GM08714 (cell line): ENCODE data around the gene NCOA4.
"Not testable (repeated sequence)": the region's sequence is repeated elsewhere in the genome, so short reads cannot be mapped to it uniquely, and the experiment has no call there.

Experiments used
- H3K4me3 ChIP-seq: fragments of 200-500 bp; sonication (Bioruptor generic); 2 replicates; pipeline ENCODE4 v1.5.1; 2014; ENCODE audit warnings: mild to moderate bottlenecking, low read length, inconsistent platforms
- ZNF274 ChIP-seq: IDR thresholded peaks from 2 replicates; pipeline ENCODE4 v1.6.1; 2012; ENCODE audit warnings: mild to moderate bottlenecking, low read depth, low read length

NCOA4 gene

GRCh38 chr10:46019177-46019528 is 11.3 kb downstream of the NCOA4 start:
- no peak for TF ChIP-seq ZNF274
- H3K4me3 ChIP-seq: no peak overlapping the region

- no peak overlapping the region for H3K4me3 ChIP-seq
These were observed 11.8 kb downstream of the NCOA4 start for GRCh38 chr10:46018453-46019176.

GRCh38 chr10:46017733-46018132 is 12.7 kb downstream of the NCOA4 start:
- TF ChIP-seq ZNF274: no peak
- H3K4me3 ChIP-seq: no peak overlapping the region

More at GRCh38 chr10:46018453-46019176, 11.8 kb downstream of the NCOA4 start:
- TF ChIP-seq ZNF274: no peak

DNA sequence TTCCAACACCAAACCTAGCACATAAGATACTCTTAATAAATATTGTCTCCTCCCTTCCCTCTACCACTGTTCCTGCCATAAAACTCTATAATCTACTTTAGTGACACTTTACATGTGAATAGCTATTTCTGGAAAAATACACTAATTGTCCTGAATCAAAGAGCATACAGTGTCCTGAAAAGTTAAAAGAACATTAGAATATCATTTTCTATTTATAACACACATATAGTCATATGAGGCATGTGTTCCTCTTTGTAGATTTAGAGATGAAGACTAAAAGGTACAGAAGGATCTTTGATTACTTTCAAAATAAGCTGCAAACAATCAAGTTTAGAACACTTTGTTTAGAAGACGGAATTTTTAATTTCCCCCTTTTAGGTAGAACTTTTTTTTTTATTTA is 13.6 kb downstream of the NCOA4 start:
- H3K4me3 ChIP-seq: no peak overlapping the region
- no peak for TF ChIP-seq ZNF274

- no peak for TF ChIP-seq ZNF274
- no peak overlapping the region for H3K4me3 ChIP-seq
These were observed 14.2 kb downstream of the NCOA4 start for GRCh38 chr10:46016190-46016589.

DNA sequence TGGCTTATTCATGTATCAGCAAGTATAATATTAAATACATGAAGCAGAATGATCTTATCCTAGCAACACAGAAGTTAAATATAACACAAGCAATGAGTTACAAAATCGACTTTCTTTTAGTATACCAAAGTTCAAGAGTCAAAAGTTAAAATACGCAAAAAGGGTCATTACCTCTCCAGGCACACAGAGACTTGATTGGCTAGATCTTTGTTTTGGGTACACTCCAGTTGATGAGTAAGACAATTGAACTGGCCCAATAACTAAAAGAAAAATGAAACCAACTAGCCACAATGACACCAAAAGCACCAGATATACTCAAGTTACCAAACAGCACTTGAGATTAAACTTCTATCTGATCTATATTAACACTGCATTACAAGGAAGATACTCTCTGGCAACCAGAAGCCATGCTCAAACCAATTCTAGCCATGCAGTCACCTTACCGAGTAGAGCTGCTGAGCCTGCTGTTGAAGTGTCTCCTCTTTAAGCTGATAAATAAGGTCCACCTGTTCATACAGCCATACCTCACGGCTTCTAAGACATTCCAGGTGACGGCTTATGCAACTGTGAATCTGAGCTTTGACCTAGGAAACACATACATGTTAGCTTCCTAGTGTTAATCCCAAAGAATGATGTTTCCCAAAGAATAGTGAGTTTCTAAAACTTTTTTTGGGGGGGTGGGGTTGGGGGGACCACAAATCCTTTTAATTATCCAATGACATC is 15.6 kb downstream of the NCOA4 start:
- H3K4me3 ChIP-seq: no peak overlapping the region
- TF ChIP-seq ZNF274: no peak

- no peak for TF ChIP-seq ZNF274
- H3K4me3 ChIP-seq: no peak overlapping the region
These were observed 16.2 kb downstream of the NCOA4 start for GRCh38 chr10:46014206-46014605.

DNA sequence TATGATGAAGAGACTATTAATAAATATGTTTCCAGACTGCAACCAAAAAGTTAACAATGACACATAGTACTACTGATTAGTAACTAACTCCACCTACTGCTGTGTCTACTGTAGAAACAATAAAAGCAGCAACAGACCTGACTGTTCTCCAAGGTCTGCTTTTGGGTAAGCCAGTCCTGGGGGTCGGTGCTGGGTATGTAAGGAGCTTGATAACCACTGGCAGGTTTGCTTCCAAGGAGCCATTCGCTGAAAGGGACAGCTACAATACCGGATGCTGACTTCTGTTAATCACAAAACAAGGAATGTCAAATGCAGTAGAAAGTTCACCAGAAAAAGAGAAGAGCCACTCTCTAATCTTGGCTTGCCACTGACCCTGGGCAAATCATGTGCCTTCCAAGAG is 17.7 kb downstream of the NCOA4 start:
- no peak for TF ChIP-seq ZNF274

DNA sequence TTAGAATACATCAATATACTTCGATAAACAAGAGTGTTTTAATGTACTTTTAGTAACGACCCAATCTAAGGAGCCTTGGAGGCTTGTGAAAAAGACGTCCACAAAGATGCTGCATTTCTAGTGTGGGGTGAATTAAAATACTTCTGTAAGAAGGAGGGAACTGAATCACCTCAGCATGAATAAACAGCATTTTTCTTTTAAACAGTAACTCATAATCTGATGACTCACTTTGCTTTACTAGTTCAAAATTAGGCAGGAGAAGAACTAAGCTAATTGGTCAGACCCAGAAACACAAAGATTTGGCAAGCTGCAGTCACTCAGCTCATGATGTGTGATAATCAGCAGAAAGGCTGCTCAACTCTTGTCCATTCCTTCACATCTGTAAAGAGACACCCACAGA is 24.2 kb downstream of the NCOA4 start:
- H3K4me3 ChIP-seq: no peak overlapping the region
- TF ChIP-seq ZNF274: no peak

More for the DNA sequence above, 17.7 kb downstream of the NCOA4 start:
- H3K4me3 ChIP-seq: no peak overlapping the region

DNA sequence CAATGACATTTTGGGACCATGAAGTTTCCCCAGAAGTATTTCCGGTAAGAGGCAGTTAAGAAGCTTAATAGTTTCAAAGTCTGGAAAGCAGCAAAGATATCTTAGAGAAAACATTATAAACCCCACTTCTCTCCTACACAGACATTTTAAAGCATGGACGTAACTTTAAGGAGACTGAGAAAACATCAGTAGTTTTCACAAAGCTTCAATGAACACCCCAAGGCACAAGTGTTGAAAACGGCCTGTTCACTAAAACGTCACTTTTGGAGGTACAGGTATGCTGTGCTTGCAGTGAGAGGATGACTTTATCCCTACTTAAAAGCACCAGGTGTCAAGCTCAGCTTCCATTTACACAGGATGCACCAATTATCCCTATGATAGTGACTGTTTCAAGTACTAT is 25.0 kb downstream of the NCOA4 start:
- no peak overlapping the region for H3K4me3 ChIP-seq
- no peak for TF ChIP-seq ZNF274

DNA sequence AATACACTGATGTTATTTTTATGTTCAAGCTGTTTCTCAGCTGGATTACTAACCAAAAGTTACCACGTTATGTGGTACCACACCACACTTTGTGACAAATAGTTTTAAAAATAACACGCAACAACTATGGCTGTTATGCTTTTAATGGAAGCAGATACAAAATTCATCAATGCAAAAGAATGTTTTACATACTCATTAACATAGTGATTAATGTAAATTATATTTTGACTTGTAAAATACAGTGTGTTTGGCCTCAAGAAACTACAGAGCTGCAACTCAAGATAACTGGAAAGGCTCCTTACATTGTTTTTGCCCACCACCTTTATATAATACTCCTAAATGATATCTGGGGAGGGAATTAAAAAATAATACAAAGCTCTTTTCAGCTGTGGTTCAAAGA is 25.5 kb downstream of the NCOA4 start:
- H3K4me3 ChIP-seq: no peak overlapping the region
- no peak for TF ChIP-seq ZNF274

GRCh38 chr10:46002916-46003693 is 27.3 kb downstream of the NCOA4 start:
- H3K4me3 ChIP-seq: no peak overlapping the region

DNA sequence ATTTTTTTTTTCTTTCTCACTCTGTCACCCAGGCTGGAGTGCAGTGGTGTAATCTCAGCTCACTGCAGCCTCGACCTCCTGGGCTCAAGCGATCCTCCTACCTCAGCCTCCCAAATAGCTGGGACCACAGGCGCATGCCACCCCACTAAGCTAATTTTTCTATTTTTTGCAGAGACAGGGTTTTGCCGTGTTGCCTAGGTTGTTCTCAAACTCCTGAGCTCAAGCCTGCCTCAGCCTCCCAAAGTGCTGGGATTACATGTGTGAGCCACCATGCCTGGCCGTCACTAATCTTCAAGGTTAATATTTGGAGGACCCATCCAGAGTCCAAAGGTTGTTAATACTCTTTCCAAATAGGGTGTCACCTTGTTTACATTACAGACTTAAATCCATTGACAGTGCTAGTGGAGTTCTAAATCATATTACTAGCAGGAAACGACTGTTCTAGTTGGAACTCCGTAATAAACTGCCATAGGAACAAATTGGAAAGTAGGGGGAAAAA is 28.2 kb downstream of the NCOA4 start:
- H3K4me3 ChIP-seq: not testable (repeated sequence)

More at GRCh38 chr10:46002916-46003693, 27.3 kb downstream of the NCOA4 start:
- no peak for TF ChIP-seq ZNF274

GRCh38 chr10:46001187-46001756 is 29.2 kb downstream of the NCOA4 start:
- TF ChIP-seq ZNF274: no peak
- no peak overlapping the region for H3K4me3 ChIP-seq
